Activated T-helper 17 cell treated with anti-CD3 and anti-CD28 coated beads, Interleukin-2, amount 50 U/mL, for 72 hours (primary cell): ENCODE results near the gene ERN2. TPM values are rescaled to one million over a fixed set of nuclear protein-coding genes. Genes with fewer than 3 reads are reported as not detected.

Source experiments
- ATAC-seq: fragments of 150-1000 bp; cut with Tn5 transposase; replicated peaks from 2 replicates; pipeline ENCODE4 v1.10.0; 2021; ENCODE audit warnings: mild to moderate bottlenecking, moderate library complexity
- H3K27ac Mint-ChIP-seq: one replicate; pipeline ENCODE4 v1.8.0; 2022; ENCODE audit warnings: mixed read lengths
- H3K27me3 Mint-ChIP-seq: one replicate; pipeline ENCODE4 v1.8.0; 2022; ENCODE audit warnings: mixed read lengths
- H3K36me3 Mint-ChIP-seq: one replicate; pipeline ENCODE4 v1.8.0; 2022; ENCODE audit warnings: low read depth, mild to moderate bottlenecking, mixed read lengths
- H3K4me1 Mint-ChIP-seq: one replicate; pipeline ENCODE4 v1.8.0; 2022; ENCODE audit warnings: mixed read lengths
- H3K4me3 Mint-ChIP-seq: one replicate; pipeline ENCODE4 v1.8.0; 2022; ENCODE audit warnings: mild to moderate bottlenecking, mixed read lengths
- H3K9me3 Mint-ChIP-seq: one replicate; pipeline ENCODE4 v1.8.0; 2022; ENCODE audit warnings: mixed read lengths
- total RNA-seq, 2 donors: library from RNA; stranded (reverse); gene quantifications; one replicate each; pipeline ENCODE4 v1.2.3, GENCODE V29; 2022

ERN2 gene
- total RNA-seq, 2 donors from 2014 or later: not detected

DNA sequence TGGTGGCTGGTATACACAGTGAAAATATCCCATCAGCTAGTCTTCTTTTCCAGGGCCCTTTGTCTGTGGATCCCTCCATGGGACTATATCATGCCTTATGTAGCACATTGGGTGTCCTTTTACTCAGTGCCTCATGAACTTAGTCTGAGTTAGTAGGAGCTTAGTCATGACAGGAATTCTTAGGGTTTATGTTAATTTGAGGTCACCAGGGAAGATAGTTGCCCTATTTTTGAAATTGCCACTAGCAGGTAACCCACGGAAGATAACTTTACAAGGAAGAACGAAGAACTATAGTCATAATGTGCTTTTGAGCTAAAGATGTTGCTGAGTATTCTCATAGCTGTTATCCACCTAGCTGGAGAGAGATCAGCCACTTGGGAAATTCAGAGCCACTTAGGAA is 49.1 kb downstream of the ERN2 start:
- H3K9me3 Mint-ChIP-seq: no peaks in the 10 kb centered on the region
- ATAC-seq: peak; percentile 92
- H3K4me1 Mint-ChIP-seq: peaks cover 9% of the 10 kb centered on the region
- H3K4me3 Mint-ChIP-seq: no peak overlapping the region
- H3K27ac Mint-ChIP-seq: no peak overlapping the region
- peaks cover 100% of the 10 kb centered on the region for H3K36me3 Mint-ChIP-seq
- no peaks in the 10 kb centered on the region for H3K27me3 Mint-ChIP-seq

DNA sequence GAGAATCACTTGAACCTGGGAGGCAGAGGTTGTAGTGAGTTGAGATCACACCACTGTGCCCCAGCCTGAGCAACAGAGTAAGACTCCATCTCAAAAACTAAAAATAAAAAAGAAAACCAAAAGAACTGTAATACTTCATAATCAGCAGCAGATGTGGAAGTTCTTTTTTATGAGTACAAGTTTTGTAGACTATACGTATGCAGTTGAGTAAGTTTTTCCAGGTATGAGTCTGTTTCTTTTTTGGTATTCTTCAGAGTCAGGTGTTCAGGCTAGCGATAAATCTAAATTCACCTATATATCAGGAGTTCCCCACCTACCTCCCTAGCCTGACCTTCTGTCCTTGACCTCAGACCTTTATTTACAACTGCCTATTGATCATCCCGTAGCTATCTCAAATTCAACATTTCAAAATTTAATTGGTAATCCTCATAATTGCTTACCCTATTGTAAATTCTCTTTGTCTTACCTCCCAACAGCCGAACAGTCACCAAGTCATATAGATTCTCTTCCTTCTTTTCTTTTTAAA is 61.0 kb downstream of the ERN2 start:
- Mint-ChIP-seq H3K4me3 (peak overlapping the region; percentile 47), H3K4me1 (peaks cover 36% of the 10 kb centered on the region), H3K9me3 (no peaks in the 10 kb centered on the region), H3K27me3 (no peaks in the 10 kb centered on the region), H3K27ac (peak overlapping the region; percentile 79), H3K36me3 (peaks cover 82% of the 10 kb centered on the region)
- peak; percentile 84 for ATAC-seq

DNA sequence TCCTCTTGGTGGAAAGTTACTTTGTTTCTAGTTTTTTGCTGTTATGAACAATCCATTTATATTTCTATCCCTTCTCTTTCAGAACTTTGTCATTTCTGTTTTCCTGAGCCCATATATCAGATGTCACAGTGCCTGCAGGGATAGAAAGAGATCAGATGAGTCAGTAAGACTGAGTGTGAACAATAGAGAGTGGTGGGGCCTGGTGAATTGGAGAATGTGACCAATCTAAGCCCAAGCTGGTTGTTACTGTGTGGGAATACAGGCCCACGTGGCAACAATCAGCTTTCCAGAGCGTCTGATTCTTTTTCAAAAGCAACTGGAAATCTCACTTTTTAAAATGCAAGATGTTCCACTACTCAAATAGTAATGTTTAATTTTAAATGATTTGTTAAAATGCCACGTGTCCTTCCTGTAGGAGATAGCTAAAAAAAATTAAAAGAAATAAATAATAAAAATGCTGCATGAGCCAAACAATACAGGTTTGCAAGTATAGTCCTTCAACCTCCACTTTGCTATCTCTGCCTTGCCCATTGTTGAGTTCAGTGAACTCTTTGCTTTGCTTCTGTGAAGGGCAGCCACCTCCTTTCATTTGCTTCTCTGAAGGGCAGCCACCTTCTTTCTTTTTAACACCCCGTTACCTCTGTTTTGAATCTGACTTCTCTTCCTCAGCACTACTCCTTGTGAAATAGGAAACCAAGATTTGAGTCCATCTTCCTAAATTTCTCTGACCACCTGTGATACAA is 62.2 kb downstream of the ERN2 start:
- peak; percentile 89 for ATAC-seq
- H3K9me3 Mint-ChIP-seq: no peaks in the 10 kb centered on the region
- no peaks in the 10 kb centered on the region for H3K27me3 Mint-ChIP-seq
- H3K4me1 Mint-ChIP-seq: peaks cover 42% of the 10 kb centered on the region
- peaks cover 86% of the 10 kb centered on the region for H3K36me3 Mint-ChIP-seq
- peak overlapping the region; percentile 79 for H3K27ac Mint-ChIP-seq
- H3K4me3 Mint-ChIP-seq: peak overlapping the region; percentile 47

DNA sequence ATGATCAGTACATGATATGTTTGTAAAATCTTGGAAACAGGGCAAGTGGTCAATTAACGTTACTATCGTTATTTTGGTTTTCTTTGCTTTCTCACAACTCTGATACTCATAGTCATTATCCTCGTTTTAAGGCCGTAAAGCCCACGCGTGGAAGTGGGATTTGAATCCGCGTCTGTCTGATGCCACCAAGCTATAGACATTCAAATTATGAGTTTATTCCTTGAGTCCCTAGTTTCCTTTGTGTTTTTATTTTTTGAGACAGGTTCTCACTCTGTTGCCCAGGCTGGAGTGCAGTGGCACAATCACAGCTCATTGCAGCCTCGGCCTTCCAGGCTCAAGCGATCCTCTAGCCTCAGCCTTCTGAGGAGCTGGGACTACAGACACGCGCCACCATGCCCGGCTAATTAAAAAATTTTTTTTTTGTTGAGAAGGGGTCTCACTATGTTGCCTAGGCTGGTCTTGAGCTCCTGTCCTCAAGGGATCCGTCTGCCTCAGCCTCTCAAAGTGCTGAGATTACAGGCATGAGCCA is 70.7 kb downstream of the ERN2 start:
- Mint-ChIP-seq H3K4me3 (peak overlapping the region; percentile 96), H3K9me3 (no peaks in the 10 kb centered on the region), H3K36me3 (peaks cover 79% of the 10 kb centered on the region), H3K27me3 (no peaks in the 10 kb centered on the region), H3K4me1 (peaks cover 24% of the 10 kb centered on the region), H3K27ac (peak overlapping the region; percentile 98)
- no peak for ATAC-seq

DNA sequence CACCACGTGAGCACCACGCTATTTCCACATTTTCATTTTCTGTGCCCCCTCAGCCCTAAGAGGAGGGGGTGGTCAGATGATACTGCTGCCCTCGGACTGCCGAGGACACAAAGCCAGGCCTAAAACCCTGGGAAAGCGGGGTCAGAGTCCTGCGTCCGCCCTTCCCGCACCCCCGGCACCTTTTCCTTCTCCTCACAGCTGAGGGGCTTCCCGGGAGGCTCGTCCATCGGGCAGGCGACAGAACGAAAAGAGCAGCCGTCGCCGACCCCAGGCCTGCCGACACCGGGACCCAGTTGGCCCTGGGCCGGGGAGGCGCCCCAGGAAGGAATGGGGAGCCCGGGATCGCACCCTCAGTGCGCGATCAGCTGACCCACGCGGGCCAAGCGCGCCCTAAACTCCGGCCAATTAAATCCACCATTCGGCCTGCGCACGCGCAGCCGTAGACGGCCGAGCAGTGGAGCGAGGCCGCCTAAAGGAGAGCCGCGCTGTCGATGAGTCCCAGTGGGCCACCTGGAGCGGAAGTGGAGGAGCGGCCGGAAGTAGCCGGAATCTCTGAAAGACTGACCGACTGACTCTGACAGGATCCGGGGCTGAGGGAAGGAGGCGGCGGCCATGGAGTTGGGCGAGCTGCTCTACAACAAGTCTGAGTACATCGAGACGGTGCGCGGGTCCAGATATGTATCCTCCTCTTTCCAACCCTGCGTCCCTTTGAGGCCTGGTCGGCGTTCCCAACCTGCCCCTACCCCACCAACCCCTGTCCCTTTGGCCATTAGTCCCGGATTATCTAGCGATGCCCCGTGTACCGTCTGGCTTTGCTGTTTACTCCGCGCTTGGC is 71.9 kb downstream of the ERN2 start, which contains the start of the genes DCTN5 and PALB2:
TSS of gene DCTN5 (plus strand) at position 536 of the 835 bp plus-strand sequence. CDS start at position 613, 77 bp downstream.
TSS of gene PALB2 (minus strand) at position 380 of the 835 bp plus-strand sequence. CDS start at position 227, 153 bp downstream.
- Mint-ChIP-seq H3K36me3 (peaks cover 79% of the 10 kb centered on the region), H3K27ac (peak within 1 kb of the TSS; percentile 98), H3K9me3 (no peaks in the 10 kb centered on the region), H3K4me3 (peak within 1 kb of the TSS; percentile 96), H3K4me1 (peaks cover 16% of the 10 kb centered on the region), H3K27me3 (no peaks in the 10 kb centered on the region)
- peak; percentile 99 for ATAC-seq

DNA sequence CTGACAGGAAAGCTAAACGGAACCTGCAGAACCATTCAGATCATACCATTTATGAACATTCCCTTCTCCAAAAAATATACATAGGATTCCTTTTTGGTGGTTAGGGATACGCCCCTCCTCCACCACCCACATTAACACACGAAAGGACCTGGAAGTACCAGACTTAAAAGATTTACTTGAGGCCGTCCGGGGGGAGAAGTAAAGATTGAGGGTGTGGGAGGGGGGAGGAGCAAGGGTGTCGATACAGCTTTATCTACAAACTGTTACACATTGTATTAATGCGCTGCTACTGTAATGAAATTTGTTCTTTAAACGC is 72.4 kb downstream of the ERN2 start:
- Mint-ChIP-seq H3K27me3 (no peaks in the 10 kb centered on the region), H3K36me3 (peaks cover 79% of the 10 kb centered on the region), H3K4me3 (peak overlapping the region; percentile 96), H3K4me1 (peaks cover 10% of the 10 kb centered on the region), H3K27ac (peak overlapping the region; percentile 98), H3K9me3 (no peaks in the 10 kb centered on the region)
- peak; percentile 4 for ATAC-seq

Other genes with a start within 250 kb of the ERN2 start
- gene GGA2, start 202.7 kb downstream of the ERN2 start, total RNA-seq: 100 to 1,000 TPM in 1 of 2 donors, 10 to 100 TPM in 1; 87.2 to 138 TPM
- 10 to 100 TPM; 23.1 to 25.3 TPM for gene EARS2, start 155.9 kb downstream of the ERN2 start, total RNA-seq
- gene UBFD1, start 155.5 kb downstream of the ERN2 start, total RNA-seq: 10 to 100 TPM; 42.1 to 58.2 TPM
- gene NDUFAB1, start 116.9 kb downstream of the ERN2 start, total RNA-seq: 100 to 1,000 TPM in 1 of 2 donors, 10 to 100 TPM in 1; 76.9 to 152 TPM
- gene PALB2, start 71.9 kb downstream of the ERN2 start, total RNA-seq: 10 to 100 TPM; 17.6 to 20.5 TPM
- gene DCTN5, start 71.8 kb downstream of the ERN2 start, total RNA-seq: 10 to 100 TPM; 60.6 to 98.6 TPM
- 100 to 1,000 TPM in 1 of 2 donors, 10 to 100 TPM in 1; 64.0 to 104 TPM for gene PLK1, start 34.3 kb downstream of the ERN2 start, total RNA-seq
- not detected for gene CHP2, start 41.8 kb upstream of the ERN2 start, total RNA-seq
- 10 to 100 TPM; 76.0 to 87.7 TPM for gene PRKCB, start 122.8 kb upstream of the ERN2 start, total RNA-seq